ENCODE data around the gene P2RX7.
"Not testable (repeated sequence)": the region's sequence is repeated elsewhere in the genome, so short reads cannot be mapped to it uniquely, and the experiment has no call there.

P2RX7 gene

GRCh38 chr12:121159467-121160307 is 27.0 kb downstream of the P2RX7 start:
- Histone ChIP-seq H2AFZ (ENCODE audit: low read depth) (no peak overlapping the region), H4K20me1 (ENCODE audit: insufficient read depth) (no peaks in the 10 kb centered on the region), H3K9ac (no peak overlapping the region), H3K4me2 (no peak overlapping the region), H3K4me1 (ENCODE audit: low read depth, poor library complexity, severe bottlenecking) (no peaks in the 10 kb centered on the region), H3K27me3 (ENCODE audit: insufficient read depth, low read depth) (no peaks in the 10 kb centered on the region), H3K4me3 (IDR thresholded peaks at IDR 0.05; ENCODE audit: insufficient read depth, low read depth, low read length) (no peak overlapping the region), H3K79me2 (ENCODE audit: insufficient read depth, low read depth) (no peaks in the 10 kb centered on the region), H3K36me3 (ENCODE audit: insufficient read depth) (no peaks in the 10 kb centered on the region), H3K27ac (no peak overlapping the region)
- TF ChIP-seq, protein P1, sequence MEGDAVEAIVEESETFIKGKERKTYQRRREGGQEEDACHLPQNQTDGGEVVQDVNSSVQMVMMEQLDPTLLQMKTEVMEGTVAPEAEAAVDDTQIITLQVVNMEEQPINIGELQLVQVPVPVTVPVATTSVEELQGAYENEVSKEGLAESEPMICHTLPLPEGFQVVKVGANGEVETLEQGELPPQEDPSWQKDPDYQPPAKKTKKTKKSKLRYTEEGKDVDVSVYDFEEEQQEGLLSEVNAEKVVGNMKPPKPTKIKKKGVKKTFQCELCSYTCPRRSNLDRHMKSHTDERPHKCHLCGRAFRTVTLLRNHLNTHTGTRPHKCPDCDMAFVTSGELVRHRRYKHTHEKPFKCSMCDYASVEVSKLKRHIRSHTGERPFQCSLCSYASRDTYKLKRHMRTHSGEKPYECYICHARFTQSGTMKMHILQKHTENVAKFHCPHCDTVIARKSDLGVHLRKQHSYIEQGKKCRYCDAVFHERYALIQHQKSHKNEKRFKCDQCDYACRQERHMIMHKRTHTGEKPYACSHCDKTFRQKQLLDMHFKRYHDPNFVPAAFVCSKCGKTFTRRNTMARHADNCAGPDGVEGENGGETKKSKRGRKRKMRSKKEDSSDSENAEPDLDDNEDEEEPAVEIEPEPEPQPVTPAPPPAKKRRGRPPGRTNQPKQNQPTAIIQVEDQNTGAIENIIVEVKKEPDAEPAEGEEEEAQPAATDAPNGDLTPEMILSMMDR (conservative IDR thresholded peaks at IDR 0.05; ENCODE audit: low read depth, low read length) = no peak

- no peak overlapping the region for H3K27ac ChIP-seq
- TF ChIP-seq, protein P1 (conservative IDR thresholded peaks at IDR 0.05; ENCODE audit: low read depth, low read length) = no peak
- no peaks in the 10 kb centered on the region for H3K36me3 ChIP-seq (ENCODE audit: insufficient read depth)
- H3K4me1 ChIP-seq (ENCODE audit: low read depth, poor library complexity, severe bottlenecking) = no peaks in the 10 kb centered on the region
- H3K79me2 ChIP-seq (ENCODE audit: insufficient read depth, low read depth) = no peaks in the 10 kb centered on the region
- no peaks in the 10 kb centered on the region for H4K20me1 ChIP-seq (ENCODE audit: insufficient read depth)
- no peak overlapping the region for H3K4me3 ChIP-seq (IDR thresholded peaks at IDR 0.05; ENCODE audit: insufficient read depth, low read depth, low read length)
- no peak overlapping the region for H2AFZ ChIP-seq (ENCODE audit: low read depth)
- H3K9ac ChIP-seq = no peak overlapping the region
- H3K4me2 ChIP-seq = no peak overlapping the region
- H3K27me3 ChIP-seq (ENCODE audit: insufficient read depth, low read depth) = no peaks in the 10 kb centered on the region
Observed at GRCh38 chr12:121162384-121162783, 29.7 kb downstream of the P2RX7 start.

GRCh38 chr12:121162985-121163384 is 30.3 kb downstream of the P2RX7 start:
- H3K27me3 ChIP-seq (ENCODE audit: insufficient read depth, low read depth) = no peaks in the 10 kb centered on the region

DNA sequence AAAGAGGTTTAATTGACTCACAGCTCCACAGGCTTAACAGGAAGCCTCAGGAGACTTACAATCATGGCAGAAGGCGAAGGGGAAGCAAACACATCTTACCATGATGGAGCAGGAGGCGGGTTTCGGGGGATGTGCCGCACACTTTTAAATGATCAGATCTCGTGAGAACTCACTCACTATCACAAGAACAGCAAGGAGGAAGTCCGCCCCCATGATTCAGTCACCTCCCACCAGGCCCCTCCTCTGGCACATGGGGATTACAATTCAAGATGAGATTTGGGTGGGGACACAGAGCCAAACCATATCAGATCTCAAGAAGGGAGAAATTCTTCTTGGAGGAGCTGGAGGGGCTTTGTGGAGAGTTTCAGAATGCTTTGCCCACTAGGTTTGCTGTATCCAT is 32.2 kb downstream of the P2RX7 start:
- not testable (repeated sequence) for H3K4me1 ChIP-seq (ENCODE audit: low read depth, poor library complexity, severe bottlenecking); H3K27me3 ChIP-seq (ENCODE audit: insufficient read depth, low read depth); H3K27ac ChIP-seq; H2AFZ ChIP-seq (ENCODE audit: low read depth); H3K36me3 ChIP-seq (ENCODE audit: insufficient read depth); H3K4me2 ChIP-seq; H3K4me3 ChIP-seq (IDR thresholded peaks at IDR 0.05; ENCODE audit: insufficient read depth, low read depth, low read length); H3K79me2 ChIP-seq (ENCODE audit: insufficient read depth, low read depth); H3K9ac ChIP-seq; H4K20me1 ChIP-seq (ENCODE audit: insufficient read depth)

More at GRCh38 chr12:121162985-121163384, 30.3 kb downstream of the P2RX7 start:
- H2AFZ ChIP-seq (ENCODE audit: low read depth) = no peak overlapping the region
- no peak overlapping the region for H3K4me2 ChIP-seq
- no peaks in the 10 kb centered on the region for H3K36me3 ChIP-seq (ENCODE audit: insufficient read depth)
- no peaks in the 10 kb centered on the region for H3K79me2 ChIP-seq (ENCODE audit: insufficient read depth, low read depth)
- TF ChIP-seq, protein P1 (conservative IDR thresholded peaks at IDR 0.05; ENCODE audit: low read depth, low read length) = no peak
- no peaks in the 10 kb centered on the region for H3K4me1 ChIP-seq (ENCODE audit: low read depth, poor library complexity, severe bottlenecking)
- no peak overlapping the region for H3K27ac ChIP-seq
- no peak overlapping the region for H3K9ac ChIP-seq
- no peak overlapping the region for H3K4me3 ChIP-seq (IDR thresholded peaks at IDR 0.05; ENCODE audit: insufficient read depth, low read depth, low read length)
- no peaks in the 10 kb centered on the region for H4K20me1 ChIP-seq (ENCODE audit: insufficient read depth)

- no peak overlapping the region for H2AFZ ChIP-seq (ENCODE audit: low read depth)
- no peak overlapping the region for H3K4me3 ChIP-seq (IDR thresholded peaks at IDR 0.05; ENCODE audit: insufficient read depth, low read depth, low read length)
- no peaks in the 10 kb centered on the region for H3K4me1 ChIP-seq (ENCODE audit: low read depth, poor library complexity, severe bottlenecking)
- H3K36me3 ChIP-seq (ENCODE audit: insufficient read depth) = no peaks in the 10 kb centered on the region
- TF ChIP-seq, protein P1 (conservative IDR thresholded peaks at IDR 0.05; ENCODE audit: low read depth, low read length) = no peak
- H3K4me2 ChIP-seq = no peak overlapping the region
- H3K27me3 ChIP-seq (ENCODE audit: insufficient read depth, low read depth) = no peaks in the 10 kb centered on the region
- no peak overlapping the region for H3K27ac ChIP-seq
- no peak overlapping the region for H3K9ac ChIP-seq
- no peaks in the 10 kb centered on the region for H4K20me1 ChIP-seq (ENCODE audit: insufficient read depth)
- no peaks in the 10 kb centered on the region for H3K79me2 ChIP-seq (ENCODE audit: insufficient read depth, low read depth)
Observed at GRCh38 chr12:121165316-121165715, 32.6 kb downstream of the P2RX7 start.
